H9 (cell line): ENCODE results near the gene C11orf91. TPM values are rescaled to one million over a fixed set of nuclear protein-coding genes. Genes with fewer than 3 reads are reported as not detected.

Experiments used
- DNase-seq: peaks from one replicate; pipeline ENCODE4 v3.0.0-alpha.2; 2017
- H2AFZ ChIP-seq: one replicate; pipeline ENCODE4 v1.6.1; 2013; ENCODE audit warnings: mild to moderate bottlenecking, low read length, control low read depth, moderate library complexity
- H2AK5ac ChIP-seq: 2 replicates; pipeline ENCODE4 v1.6.1; 2013; ENCODE audit warnings: low read length, control low read depth, mixed read lengths; ENCODE audit not compliant: insufficient read length
- H2BK120ac ChIP-seq: one replicate; pipeline ENCODE4 v1.6.1; 2013; ENCODE audit warnings: low read depth, mild to moderate bottlenecking, low read length, control low read depth, inconsistent platforms; ENCODE audit not compliant: poor library complexity, severe bottlenecking
- H2BK12ac ChIP-seq: 2 replicates; pipeline ENCODE4 v1.6.1; 2013; ENCODE audit warnings: low read length, control low read depth, mixed read lengths, low read depth; ENCODE audit not compliant: insufficient read length
- H2BK15ac ChIP-seq: 2 replicates; pipeline ENCODE4 v1.6.1; 2013; ENCODE audit warnings: low read depth, low read length, control low read depth
- H2BK20ac ChIP-seq: one replicate; pipeline ENCODE4 v1.6.1; 2013; ENCODE audit warnings: low read depth, mild to moderate bottlenecking, low read length, control low read depth, inconsistent platforms; ENCODE audit not compliant: poor library complexity, severe bottlenecking
- H2BK5ac ChIP-seq: 2 replicates; pipeline ENCODE4 v1.6.1; 2013; ENCODE audit warnings: low read length, control low read depth, mixed read lengths; ENCODE audit not compliant: insufficient read length
- H3K14ac ChIP-seq: 2 replicates; pipeline ENCODE4 v1.6.1; 2013; ENCODE audit warnings: low read length, control low read depth; ENCODE audit not compliant: insufficient read depth
- H3K18ac ChIP-seq: 2 replicates; pipeline ENCODE4 v1.6.1; 2013; ENCODE audit warnings: low read depth, mild to moderate bottlenecking, mixed read lengths, low read length, control low read depth; ENCODE audit not compliant: insufficient read length
- H3K23ac ChIP-seq: 2 replicates; pipeline ENCODE4 v1.6.1; 2013; ENCODE audit warnings: low read length, control low read depth, mixed read lengths, low read depth; ENCODE audit not compliant: insufficient read length
- H3K23me2 ChIP-seq: 2 replicates; pipeline ENCODE4 v1.6.1; 2013; ENCODE audit warnings: low read depth, mild to moderate bottlenecking, mixed read lengths, low read length, control low read depth; ENCODE audit not compliant: insufficient read length, poor library complexity, severe bottlenecking
- H3K27ac ChIP-seq: 2 replicates; pipeline ENCODE4 v1.5.1; 2013; ENCODE audit warnings: low read length, control low read depth, mixed read lengths, low read depth; ENCODE audit not compliant: insufficient read length
- H3K27me3 ChIP-seq: 2 replicates; pipeline ENCODE4 v1.6.1; 2013; ENCODE audit warnings: low read length, control low read depth, inconsistent platforms; ENCODE audit not compliant: insufficient read depth
- H3K4ac ChIP-seq: 2 replicates; pipeline ENCODE4 v1.6.1; 2013; ENCODE audit warnings: low read depth, mild to moderate bottlenecking, control low read depth, inconsistent platforms, low read length, moderate library complexity
- H3K4me1 ChIP-seq: 2 replicates; pipeline ENCODE4 v1.6.1; 2013; ENCODE audit warnings: low read length, control low read depth, inconsistent platforms; ENCODE audit not compliant: insufficient read depth
- H3K4me2 ChIP-seq: 2 replicates; pipeline ENCODE4 v1.6.1; 2013; ENCODE audit warnings: low read length, control low read depth, mixed read lengths; ENCODE audit not compliant: insufficient read length, insufficient read depth
- H3K56ac ChIP-seq: 2 replicates; pipeline ENCODE4 v1.6.1; 2013; ENCODE audit warnings: low read depth, mild to moderate bottlenecking, mixed read lengths, low read length, control low read depth; ENCODE audit not compliant: insufficient read length
- H3K79me1 ChIP-seq: 2 replicates; pipeline ENCODE4 v1.6.1; 2013; ENCODE audit warnings: low read depth, mild to moderate bottlenecking, moderate library complexity, low read length, control low read depth, inconsistent platforms; ENCODE audit not compliant: insufficient read depth, poor library complexity, severe bottlenecking
- H3K79me2 ChIP-seq: 2 replicates; pipeline ENCODE4 v1.6.1; 2013; ENCODE audit warnings: low read length, control low read depth, inconsistent platforms; ENCODE audit not compliant: insufficient read depth
- H3K9ac ChIP-seq: 2 replicates; pipeline ENCODE4 v1.6.1; 2013; ENCODE audit warnings: low read length, control low read depth, mixed read lengths; ENCODE audit not compliant: insufficient read length; ENCODE audit errors: extremely low read depth
- H3K9me3 ChIP-seq: one replicate; pipeline ENCODE4 v1.6.1; 2013; ENCODE audit warnings: low read depth, low read length, inconsistent platforms; ENCODE audit not compliant: control insufficient read depth
- H3T11ph ChIP-seq: one replicate; pipeline ENCODE4 v1.6.1; 2013; ENCODE audit warnings: mild to moderate bottlenecking, low read length, control low read depth, inconsistent platforms
- H4K20me1 ChIP-seq: one replicate; pipeline ENCODE4 v1.6.1; 2013; ENCODE audit not compliant: control insufficient read depth, insufficient read length, insufficient read depth
- H4K5ac ChIP-seq: 2 replicates; pipeline ENCODE4 v1.6.1; 2013; ENCODE audit warnings: low read depth, mild to moderate bottlenecking, mixed read lengths, low read length, control low read depth; ENCODE audit not compliant: insufficient read length
- H4K8ac ChIP-seq: replicated peaks from 2 replicates; pipeline ENCODE4 v1.6.1; 2013; ENCODE audit warnings: low read length, control low read depth, mixed read lengths, low read depth; ENCODE audit not compliant: insufficient read length
- H4K91ac ChIP-seq: 2 replicates; pipeline ENCODE4 v1.6.1; 2013; ENCODE audit warnings: low read depth, mild to moderate bottlenecking, moderate library complexity, mixed read lengths, low read length, control low read depth; ENCODE audit not compliant: insufficient read length
- H3K27ac Mint-ChIP-seq, 3 experiments: 2 replicates in 2 of 3; 3 replicates in 1 of 3; pipeline ENCODE4 v1.8.0; 2020 to 2021; ENCODE audit warnings: mixed read lengths in 3 of 3, mild to moderate bottlenecking in 1 of 3, moderate library complexity in 1 of 3
- H3K27me3 Mint-ChIP-seq: 2 replicates; pipeline ENCODE4 v1.8.0; 2021; ENCODE audit warnings: low read depth, mild to moderate bottlenecking, moderate library complexity, mixed read lengths
- H3K36me3 Mint-ChIP-seq, 3 experiments: 2 replicates in 2 of 3; 3 replicates in 1 of 3; pipeline ENCODE4 v1.8.0; 2020 to 2021; ENCODE audit warnings: low read depth in 3 of 3, mixed read lengths in 3 of 3; ENCODE audit not compliant: insufficient read depth in 1 of 3
- H3K4me1 Mint-ChIP-seq, 2 experiments: 2 replicates each; pipeline ENCODE4 v1.8.0; 2020; ENCODE audit warnings: mixed read lengths in 2 of 2
- H3K4me3 Mint-ChIP-seq, 2 experiments: 2 replicates in 1 of 2; 3 replicates in 1 of 2; pipeline ENCODE4 v1.8.0; 2020 to 2021; ENCODE audit warnings: mild to moderate bottlenecking in 2 of 2, mixed read lengths in 2 of 2, moderate library complexity in 1 of 2
- H3K9me3 Mint-ChIP-seq, 2 experiments: 2 replicates in 1 of 2; 3 replicates in 1 of 2; pipeline ENCODE4 v1.8.0; 2020; ENCODE audit warnings: mild to moderate bottlenecking in 2 of 2, mixed read lengths in 2 of 2, moderate library complexity in 1 of 2
- CTCF ChIP-seq: fragments of 200-600 bp; sonication (generic); conservative IDR thresholded peaks from 3 replicates; pipeline ENCODE4 v1.8.0; 2021; ENCODE audit warnings: antibody characterized with exemption, mild to moderate bottlenecking
- WGBS: extraction: QIAGEN DNeasy Blood & Tissue Kit; methylation state at CpG from one replicate; pipeline ENCODE4 v1.1.7; 2013; ENCODE audit warnings: missing lambda C conversion rate, low lambda C conversion rate, mixed read lengths; ENCODE audit not compliant: insufficient read length; ENCODE audit errors: extremely low coverage; 5-methylcytosine and 5-hydroxymethylcytosine counted together
- total RNA-seq: library from RNA; stranded (reverse); gene quantifications from 2 replicates; pipeline ENCODE4 v1.2.1, GENCODE V29; 2021

C11orf91 gene
- total RNA-seq, 1 experiment from 2014 or later = not detected

- DNase-seq = no peak
- no peak overlapping the region for H3T11ph ChIP-seq
- H3K14ac ChIP-seq = no peak overlapping the region
- H3K4me3 Mint-ChIP-seq = no peak overlapping the region
- no peak overlapping the region for H3K4me2 ChIP-seq
- H3K4me1 Mint-ChIP-seq = peaks cover 16 to 17% of the 10 kb centered on the region in 2 experiments
- no peaks in the 10 kb centered on the region for H4K20me1 ChIP-seq
- no peaks in the 10 kb centered on the region for H3K79me1 ChIP-seq
- no peak overlapping the region for H4K5ac ChIP-seq
- no peak overlapping the region for H3K23ac ChIP-seq
- no peak overlapping the region for H2AK5ac ChIP-seq
- no peaks in the 10 kb centered on the region for H3K23me2 ChIP-seq
- no peaks in the 10 kb centered on the region for H3K9me3 Mint-ChIP-seq
- peaks cover 0 to 33% (median 31%) of the 10 kb centered on the region in 3 experiments; a peak in 6 of 7 replicates for H3K36me3 Mint-ChIP-seq
- H3K56ac ChIP-seq = no peak overlapping the region
- no peak overlapping the region for H3K27ac ChIP-seq
- no peaks in the 10 kb centered on the region for H3K27me3 Mint-ChIP-seq
- H2BK12ac ChIP-seq = no peak overlapping the region
- H3K9me3 ChIP-seq = no peaks in the 10 kb centered on the region
- H2BK20ac ChIP-seq = no peak overlapping the region
- H2BK120ac ChIP-seq = no peak overlapping the region
- no peak overlapping the region for H4K8ac ChIP-seq
- no peak overlapping the region for H4K91ac ChIP-seq
- TF ChIP-seq CTCF = no peak
- H3K9ac ChIP-seq = no peak overlapping the region
- no peak overlapping the region for H3K4ac ChIP-seq
- H2BK5ac ChIP-seq = no peak overlapping the region
- no peaks in the 10 kb centered on the region for H3K27me3 ChIP-seq
- no peak overlapping the region; a peak in 1 of 7 replicates for H3K27ac Mint-ChIP-seq
- no peak overlapping the region for H3K18ac ChIP-seq
- no peak overlapping the region for H2AFZ ChIP-seq
- H2BK15ac ChIP-seq = no peak overlapping the region
- no peaks in the 10 kb centered on the region; the same call in 1 of the 2 replicates for H3K79me2 ChIP-seq
- no CpG with 5 or more reads among the region's 1 CpG for WGBS
- H3K4me1 ChIP-seq = peaks cover 3% of the 10 kb centered on the region; the same call in 1 of the 2 replicates
Measured at GRCh38 chr11:33721426-33721825, 20.8 kb upstream of the C11orf91 start.
